ENCODE results near the gene COBLL1.

COBLL1 gene

GRCh38 chr2:164667566-164667965 is 174.1 kb downstream of the COBLL1 start:
- DNase-seq = no peak

GRCh38 chr2:164664070-164664469 is 177.6 kb downstream of the COBLL1 start:
- no peak for DNase-seq

- DNase-seq = no peak
These were observed 178.6 kb downstream of the COBLL1 start for GRCh38 chr2:164662868-164663631.

- no peak for DNase-seq
These were observed 179.6 kb downstream of the COBLL1 start for GRCh38 chr2:164662066-164662465.

- no peak for DNase-seq
These were observed 180.3 kb downstream of the COBLL1 start for GRCh38 chr2:164661349-164661748.

GRCh38 chr2:164657129-164657528 is 184.5 kb downstream of the COBLL1 start:
- no peak for DNase-seq

GRCh38 chr2:164655750-164656149 is 185.9 kb downstream of the COBLL1 start:
- DNase-seq = no peak

- DNase-seq = no peak
These were observed 186.3 kb downstream of the COBLL1 start for GRCh38 chr2:164655336-164655735.

- no peak for DNase-seq
These were observed 190.3 kb downstream of the COBLL1 start for GRCh38 chr2:164651361-164651760.

- DNase-seq = no peak
These were observed 197.5 kb downstream of the COBLL1 start for GRCh38 chr2:164644036-164644700.

- DNase-seq = no peak
These were observed 198.6 kb downstream of the COBLL1 start for GRCh38 chr2:164642946-164643555.

- DNase-seq = no peak
These were observed 199.4 kb downstream of the COBLL1 start for GRCh38 chr2:164642268-164642667.
